ENCODE results near the gene RARRES1.
"Not testable (repeated sequence)": the region's sequence is repeated elsewhere in the genome, so short reads cannot be mapped to it uniquely, and the experiment has no call there.

DNA sequence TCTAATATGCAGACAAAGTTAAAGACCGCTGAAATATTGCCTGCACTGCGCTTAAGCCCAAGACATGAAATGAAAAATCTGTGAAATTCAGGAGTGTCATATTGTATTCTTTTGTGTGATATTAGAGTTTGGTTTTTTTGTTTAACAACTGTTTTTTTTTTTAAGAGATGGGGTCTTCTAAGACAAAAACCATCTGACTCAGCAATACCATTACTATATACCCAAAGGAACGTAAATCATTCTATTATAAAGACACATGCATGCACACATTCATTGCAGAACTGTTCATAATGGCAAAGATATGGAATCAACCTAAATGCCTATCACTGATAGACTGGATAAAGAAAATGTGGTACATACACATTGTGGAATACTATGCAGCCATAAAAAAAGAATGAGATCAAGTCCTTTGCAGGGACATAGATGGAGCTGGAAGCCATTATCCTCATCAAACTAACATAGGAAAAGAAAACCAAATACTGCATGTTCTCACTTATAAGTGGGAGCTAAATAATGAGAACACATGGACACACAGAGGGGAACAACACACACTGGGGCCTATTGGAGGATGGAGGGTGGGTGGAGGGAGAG, 38.3 kb downstream of the RARRES1 start:
- TF ChIP-seq, protein P1, sequence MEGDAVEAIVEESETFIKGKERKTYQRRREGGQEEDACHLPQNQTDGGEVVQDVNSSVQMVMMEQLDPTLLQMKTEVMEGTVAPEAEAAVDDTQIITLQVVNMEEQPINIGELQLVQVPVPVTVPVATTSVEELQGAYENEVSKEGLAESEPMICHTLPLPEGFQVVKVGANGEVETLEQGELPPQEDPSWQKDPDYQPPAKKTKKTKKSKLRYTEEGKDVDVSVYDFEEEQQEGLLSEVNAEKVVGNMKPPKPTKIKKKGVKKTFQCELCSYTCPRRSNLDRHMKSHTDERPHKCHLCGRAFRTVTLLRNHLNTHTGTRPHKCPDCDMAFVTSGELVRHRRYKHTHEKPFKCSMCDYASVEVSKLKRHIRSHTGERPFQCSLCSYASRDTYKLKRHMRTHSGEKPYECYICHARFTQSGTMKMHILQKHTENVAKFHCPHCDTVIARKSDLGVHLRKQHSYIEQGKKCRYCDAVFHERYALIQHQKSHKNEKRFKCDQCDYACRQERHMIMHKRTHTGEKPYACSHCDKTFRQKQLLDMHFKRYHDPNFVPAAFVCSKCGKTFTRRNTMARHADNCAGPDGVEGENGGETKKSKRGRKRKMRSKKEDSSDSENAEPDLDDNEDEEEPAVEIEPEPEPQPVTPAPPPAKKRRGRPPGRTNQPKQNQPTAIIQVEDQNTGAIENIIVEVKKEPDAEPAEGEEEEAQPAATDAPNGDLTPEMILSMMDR (IDR thresholded peaks at IDR 0.05), result not testable (repeated sequence)
- TF ChIP-seq POLR2A (IDR thresholded peaks at IDR 0.05), result not testable (repeated sequence)

Measured in breast epithelium (tissue), 3 donors.